EH (cell line): ENCODE measurements around the gene KLHL9.
A peak's percentile ranks its signal among the peaks of the same experiment; 100 is the strongest.
"Not testable (repeated sequence)": the region's sequence is repeated elsewhere in the genome, so short reads cannot be mapped to it uniquely, and the experiment has no call there.

Source experiments
- DNase-seq: peaks from one replicate; pipeline ENCODE4 v3.0.0-alpha.2; 2015; ENCODE audit warnings: low read depth

Gene KLHL9

GRCh38 chr9:21334701-21335632, at the start of gene KLHL9:
Gene KLHL9, minus strand, starts transcription at chr9:21335404. Its CDS starts 545 bp downstream, at chr9:21334859.
- DNase-seq = peak; percentile 93

- DNase-seq = no peak
Observed at GRCh38 chr9:21383627-21384026, 48.4 kb upstream of the KLHL9 start.

GRCh38 chr9:21381448-21382339, 46.5 kb upstream of the KLHL9 start:
- no peak for DNase-seq

DNA sequence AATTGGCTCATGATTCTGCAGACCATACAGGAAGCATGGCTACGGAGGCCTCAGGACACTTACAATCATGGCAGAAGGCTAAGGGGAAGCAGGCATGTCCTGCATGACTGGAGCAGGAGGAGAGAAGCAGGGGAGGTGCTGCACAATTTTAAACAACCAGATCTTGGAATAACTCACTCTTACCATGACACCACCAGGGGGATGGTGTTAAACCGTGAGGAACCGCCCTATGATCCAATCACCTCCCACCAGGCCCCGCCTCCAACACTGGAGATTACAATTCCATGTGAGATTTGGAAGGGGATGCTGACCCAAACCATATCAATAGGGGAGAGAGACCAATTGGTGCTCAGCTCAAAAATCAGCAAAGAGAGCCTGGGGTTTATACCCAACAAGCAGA, 36.3 kb upstream of the KLHL9 start:
- not testable (repeated sequence) for DNase-seq

- no peak for DNase-seq
Observed at GRCh38 chr9:21367957-21368356, 32.8 kb upstream of the KLHL9 start, which contains the start of gene IFNA13. Gene IFNA13, minus strand, starts transcription at chr9:21368057. Its CDS starts 47 bp downstream, at chr9:21368010.

DNA sequence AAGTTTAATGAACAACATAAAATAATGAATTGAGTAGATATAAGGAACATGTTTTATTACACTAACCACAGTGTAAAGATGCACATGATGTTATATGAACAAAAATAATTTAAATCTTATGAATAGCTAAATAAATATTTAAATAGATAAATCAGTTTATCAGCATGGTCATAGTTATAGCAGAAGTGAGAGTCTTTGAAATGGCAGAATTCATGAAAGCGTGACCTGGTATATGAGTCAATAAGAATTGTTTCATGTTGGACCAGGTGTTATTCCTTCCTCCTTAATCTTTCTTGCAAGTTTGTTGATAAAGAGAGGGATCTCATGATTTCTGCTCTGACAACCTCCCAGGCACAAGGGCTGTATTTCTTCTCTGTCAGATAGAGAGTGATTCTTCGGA, 32.0 kb upstream of the KLHL9 start:
- not testable (repeated sequence) for DNase-seq

DNA sequence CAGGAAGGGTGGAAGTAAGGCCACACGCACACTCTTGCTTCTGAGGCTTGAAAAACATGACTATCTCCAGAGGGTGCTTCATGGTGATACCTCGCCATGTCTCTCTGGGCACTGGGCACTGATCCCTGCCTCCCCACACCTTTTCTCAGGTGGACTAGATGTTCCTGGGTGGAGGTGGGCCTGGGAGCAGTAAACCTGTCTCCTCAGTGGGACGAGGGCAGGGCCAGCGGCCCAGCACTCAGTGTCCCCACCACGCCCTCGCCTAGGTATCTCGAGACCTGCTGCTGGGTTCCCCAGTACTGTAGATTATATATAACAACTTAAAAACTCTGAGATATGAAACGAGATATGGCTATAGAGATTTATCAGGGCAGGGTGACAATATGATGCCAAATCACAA, 27.1 kb upstream of the KLHL9 start:
- DNase-seq = no peak

GRCh38 chr9:21357479-21358460, 22.6 kb upstream of the KLHL9 start:
- DNase-seq = peak; percentile 6

DNA sequence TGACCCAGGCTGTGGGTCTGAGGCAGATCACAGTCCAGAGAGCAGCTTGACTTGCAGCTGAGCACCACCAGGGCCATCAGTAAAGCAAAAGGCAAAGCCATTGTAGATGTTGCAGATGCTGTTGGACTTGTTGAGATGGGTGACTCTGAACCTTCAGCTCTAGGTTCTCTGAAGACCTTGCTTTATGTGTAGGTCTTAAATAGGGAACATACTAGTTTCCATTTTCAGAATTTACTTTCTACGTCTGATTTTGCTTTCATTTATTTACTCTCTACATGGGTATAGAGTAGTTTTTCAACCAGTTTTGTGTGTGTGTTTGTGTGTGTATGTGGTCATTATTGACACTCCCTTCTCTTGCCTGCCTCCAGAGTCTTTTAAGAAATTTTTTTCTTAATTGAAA, 15.6 kb upstream of the KLHL9 start, which contains the start of gene IFNA6:
Gene IFNA6 (minus strand): TSS at position 101 of the 400 bp plus-strand sequence. CDS start 0 bp downstream, at position 101.
- DNase-seq = no peak

DNA sequence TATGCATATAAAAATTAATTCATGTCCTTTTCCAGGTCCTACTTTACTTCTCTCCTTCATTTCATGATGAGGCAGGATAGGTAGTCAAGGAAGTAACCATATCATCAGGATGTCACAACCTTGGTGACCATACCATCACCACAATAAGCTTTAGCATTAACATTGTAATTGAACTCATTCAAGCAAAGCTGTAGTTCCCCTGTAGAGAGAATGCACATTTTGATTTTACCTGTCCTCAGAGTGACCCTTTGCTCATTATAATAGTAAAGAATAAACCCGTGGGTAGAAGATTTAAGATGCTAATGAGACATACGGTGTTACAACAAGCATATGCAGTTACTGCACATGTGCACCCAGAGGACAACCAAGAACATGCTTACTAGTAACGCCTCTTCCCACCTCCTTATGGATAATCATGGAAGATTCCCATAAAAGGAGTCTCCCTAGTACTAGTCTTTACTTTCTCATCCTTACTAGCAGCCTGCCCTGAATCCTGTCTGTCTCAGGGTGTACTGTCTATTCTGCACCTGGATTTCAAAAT, 13.3 kb upstream of the KLHL9 start:
- DNase-seq = no peak

GRCh38 chr9:21340735-21341134, 5.5 kb upstream of the KLHL9 start:
- no peak for DNase-seq

GRCh38 chr9:21336457-21336856, 1.3 kb upstream of the KLHL9 start:
- no peak for DNase-seq

DNA sequence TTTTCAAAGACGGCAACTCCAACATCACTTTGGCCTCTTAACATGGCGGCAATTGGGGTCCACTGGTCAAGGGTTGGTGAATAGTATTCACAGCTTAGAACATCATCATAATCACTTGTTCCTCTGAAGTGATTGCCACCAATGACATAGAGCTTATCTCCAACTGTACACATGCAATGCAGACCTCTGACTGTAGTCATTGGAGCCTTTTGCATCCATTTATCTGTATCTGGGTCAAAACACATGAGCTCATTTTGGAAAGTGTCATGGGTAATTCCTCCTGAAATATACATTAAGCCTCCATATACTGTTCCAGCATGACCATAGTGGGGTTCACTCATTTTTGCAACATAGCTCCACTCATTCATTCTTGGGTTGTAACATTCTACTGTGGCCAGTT, 2.0 kb downstream of the KLHL9 start:
- DNase-seq = no peak

- DNase-seq = peak; percentile 46
Observed at GRCh38 chr9:21331676-21332402, 3.4 kb downstream of the KLHL9 start.

DNA sequence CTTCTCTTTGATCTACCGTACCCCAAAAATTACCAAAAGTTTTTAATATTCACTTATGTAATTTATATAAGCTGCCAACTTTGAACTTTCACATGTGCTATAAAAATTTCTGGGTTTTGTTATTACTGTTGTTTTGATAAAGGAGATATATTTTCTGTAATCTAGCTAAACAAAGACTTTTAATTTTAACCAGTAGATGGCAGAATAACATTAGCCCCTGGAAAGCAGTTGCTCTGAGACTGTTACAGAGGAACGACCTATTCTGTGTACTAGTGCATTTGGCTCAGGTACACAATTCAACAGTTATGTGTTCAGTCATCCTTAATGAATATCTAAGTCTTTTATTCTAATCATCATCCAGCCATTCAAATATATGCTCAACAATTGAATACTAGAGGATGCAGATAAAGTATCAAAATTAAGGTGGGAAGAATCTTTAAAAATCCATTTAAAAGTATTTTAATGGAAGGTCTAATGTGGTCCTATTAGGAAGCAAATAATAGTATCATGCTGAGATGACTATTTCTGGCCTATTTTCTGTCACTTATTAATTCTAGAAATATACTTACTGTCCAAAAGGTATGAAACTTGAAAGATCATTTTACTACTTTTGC, 8.6 kb downstream of the KLHL9 start:
- peak; percentile 54 for DNase-seq

DNA sequence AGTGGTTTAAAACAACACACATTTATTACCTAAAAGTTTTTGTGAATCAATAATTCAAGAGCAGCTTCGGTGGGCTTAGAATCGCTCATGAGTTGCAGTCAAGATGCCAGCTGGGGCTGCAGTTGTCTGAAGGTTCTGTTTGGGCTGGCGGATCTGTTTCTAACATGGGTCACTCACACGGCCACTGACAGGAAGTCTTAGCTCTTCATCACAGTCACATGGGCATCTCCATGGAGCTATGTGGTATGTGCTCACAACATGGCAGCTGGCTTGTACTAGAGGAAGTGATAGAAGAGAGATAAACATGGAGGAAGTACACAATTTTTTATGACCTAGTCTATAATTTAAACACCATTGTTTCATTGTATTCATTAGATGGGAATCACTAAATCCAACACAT, 11.2 kb downstream of the KLHL9 start:
- DNase-seq = no peak

DNA sequence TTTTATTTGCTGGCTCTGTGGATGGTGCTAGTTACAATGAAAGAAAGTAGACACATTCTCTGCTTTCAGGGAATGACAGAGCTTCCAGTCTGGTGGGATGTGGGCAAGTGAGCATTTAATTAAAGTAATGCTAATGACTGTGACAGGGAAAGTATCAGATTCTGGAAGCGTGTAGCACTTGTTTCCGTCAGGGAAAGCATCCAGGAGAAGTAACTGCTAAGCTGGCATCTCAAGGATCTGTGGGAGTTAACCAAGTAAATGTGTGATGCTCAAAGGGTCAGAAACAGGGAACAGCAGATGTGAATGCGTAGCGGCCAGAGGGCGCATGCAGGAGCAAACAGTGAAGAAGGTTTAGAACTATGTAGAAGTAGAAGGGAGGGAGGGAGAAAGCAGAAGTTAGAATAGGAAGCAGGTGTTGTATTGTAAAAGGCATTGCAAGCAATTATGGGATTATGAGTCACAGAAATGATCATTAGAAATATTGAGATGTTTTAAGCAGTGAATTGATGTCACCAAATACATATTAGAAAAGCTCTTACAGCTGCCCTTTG, 12.2 kb downstream of the KLHL9 start:
- no peak for DNase-seq

DNA sequence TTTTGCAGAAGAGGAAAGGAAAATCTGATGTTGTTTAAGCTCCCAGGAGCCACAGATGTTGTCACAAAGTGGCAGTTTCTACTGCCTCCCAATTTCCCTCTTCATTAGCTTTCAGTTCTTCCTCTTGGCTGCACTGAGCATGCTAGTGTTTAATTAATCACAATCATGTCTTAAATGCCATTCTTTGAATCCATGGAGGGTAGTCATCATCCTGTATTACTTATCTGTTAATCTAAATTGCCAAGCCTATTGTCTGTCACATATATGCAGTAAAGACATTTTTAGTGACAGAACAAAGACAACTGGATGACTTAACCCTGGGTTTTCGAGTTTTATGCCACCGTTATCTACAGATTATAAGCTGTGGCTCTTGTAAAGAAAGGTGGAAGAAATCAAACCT, 14.7 kb downstream of the KLHL9 start:
- DNase-seq = peak; percentile 9
